K562 (cell line): ENCODE measurements around the gene SLC34A3. TPM values are rescaled to one million over a fixed set of nuclear protein-coding genes. Genes with fewer than 3 reads are reported as not detected.

Source experiments
- EHMT2 ChIP-seq: fragments of 450-650 bp; IDR thresholded peaks from 2 replicates; pipeline ENCODE4 v1.6.1; 2018; ENCODE audit warnings: antibody characterized with exemption
- GABPB1 ChIP-seq: sonication (generic); formaldehyde crosslinking; IDR thresholded peaks from 2 replicates; pipeline ENCODE4 v1.8.0; 2022; ENCODE audit warnings: mild to moderate bottlenecking, missing genetic modification reagents
- HMGN3 ChIP-seq: IDR thresholded peaks from 2 replicates; pipeline ENCODE4 v1.6.1; 2011; ENCODE audit warnings: borderline replicate concordance, low read depth, mild to moderate bottlenecking, mixed read lengths, low read length; ENCODE audit not compliant: insufficient read length; ENCODE audit errors: extremely low read depth
- KLF6 ChIP-seq: fragments of 250-450 bp; sonication (Bioruptor Pico); IDR thresholded peaks from 2 replicates; pipeline ENCODE4 v1.4.0; 2020; ENCODE audit warnings: mild to moderate bottlenecking, moderate library complexity, borderline replicate concordance
- MCM5 ChIP-seq: fragments of 450-650 bp; IDR thresholded peaks from 2 replicates; pipeline ENCODE4 v1.6.1; 2016; ENCODE audit warnings: low read depth
- MCM7 ChIP-seq, 2 experiments: fragments of 450-650 bp; IDR thresholded peaks; 2 replicates each; pipeline ENCODE4 v1.6.1; 2016 to 2018
- MTA2 ChIP-seq: fragments of 450-650 bp; IDR thresholded peaks from 2 replicates; pipeline ENCODE4 v1.6.1; 2016; ENCODE audit warnings: low read depth
- NCOA6 ChIP-seq: fragments of 450-650 bp; IDR thresholded peaks from 2 replicates; pipeline ENCODE4 v1.6.1; 2017; ENCODE audit warnings: mild to moderate bottlenecking
- NFE2 ChIP-seq: IDR thresholded peaks from 2 replicates; pipeline ENCODE4 v1.6.1; 2014; ENCODE audit warnings: antibody characterized with exemption, low read depth
- NR2C1 ChIP-seq, 2 experiments: fragments of 450-650 bp; IDR thresholded peaks; 2 replicates each; pipeline ENCODE4 v1.6.1; 2017; ENCODE audit warnings: mild to moderate bottlenecking in 2 of 2, antibody characterized with exemption in 1 of 2, inconsistent platforms in 1 of 2, missing compliant biosample characterization in 1 of 2, missing genetic modification characterization in 1 of 2
- PHF21A ChIP-seq: fragments of 450-650 bp; IDR thresholded peaks from 2 replicates; pipeline ENCODE4 v1.6.1; 2017; ENCODE audit warnings: low read depth, borderline replicate concordance
- RAD21 ChIP-seq, 2 experiments: fragments of 250-450 bp in 1 of 2; fragments of 450-650 bp in 1 of 2; sonication (Bioruptor Pico) in 1 of 2; formaldehyde crosslinking in 1 of 2; IDR thresholded peaks in 1 of 2; conservative IDR thresholded peaks in 1 of 2; 2 replicates each; pipeline versions ENCODE4 v1.4.0 to v1.8.0; 2020 to 2022; ENCODE audit warnings: mild to moderate bottlenecking in 2 of 2, moderate library complexity in 1 of 2
- RBBP5 ChIP-seq: fragments of 200-600 bp; sonication (generic); IDR thresholded peaks from 2 replicates; pipeline ENCODE4 v1.6.1; 2012; ENCODE audit warnings: borderline replicate concordance, mild to moderate bottlenecking, low read length, control low read depth, inconsistent platforms; ENCODE audit not compliant: insufficient read depth, poor library complexity, severe bottlenecking
- TEAD1 ChIP-seq, 2 experiments: fragments of 450-650 bp in 1 of 2; sonication (generic) in 1 of 2; formaldehyde crosslinking; IDR thresholded peaks; 2 replicates each; pipeline versions ENCODE4 v1.4.0 to v1.8.0; 2020 to 2022; ENCODE audit warnings: mild to moderate bottlenecking in 2 of 2, missing genetic modification reagents in 1 of 2
- ZBTB8A ChIP-seq: fragments of 450-650 bp; IDR thresholded peaks from 2 replicates; pipeline ENCODE4 v1.6.1; 2018; ENCODE audit warnings: mild to moderate bottlenecking, moderate library complexity; ENCODE audit not compliant: partially characterized antibody
- ZC3H8 ChIP-seq: fragments of 450-650 bp; IDR thresholded peaks from 2 replicates; pipeline ENCODE4 v1.6.1; 2017
- ZNF589 ChIP-seq: fragments of 200-800 bp; sonication (Bioruptor generic); IDR thresholded peaks from 2 replicates; pipeline ENCODE4 v1.6.1; 2016; ENCODE audit warnings: low read depth, missing genetic modification characterization, missing compliant biosample characterization
- polyA plus RNA-seq, 8 experiments: library from polyadenylated mRNA; depleted of rRNA in 4 of 8; stranded (reverse) in 5 of 8; unstranded in 3 of 8; fragments of >200 nt; fragmentation: Nextera tagmentation in 2 of 8; fragmentation: Illumina TruSeq in 1 of 8; extraction: Ambion mirVana in 2 of 8; extraction: Trizol in 1 of 8; gene quantifications; 2 replicates each; pipeline versions ENCODE4 v1.2.1 to v1.2.3, GENCODE V29; 2011 to 2014; ENCODE audit warnings: inconsistent platforms in 1 of 8, missing spikeins in 1 of 8
- total RNA-seq, 7 experiments: library from RNA; depleted of rRNA in 6 of 7; stranded (reverse); fragments of >200 nt in 6 of 7; fragmentation: Illumina TruSeq in 2 of 7; extraction: Trizol in 2 of 7; gene quantifications; 2 replicates each; pipeline versions ENCODE4 v1.2.1 to v1.2.3, GENCODE V29; 2011 to 2021; ENCODE audit warnings: low replicate concordance in 1 of 7
- TF ChIP-seq, protein P1 (sequence below): fragments of 450-650 bp; IDR thresholded peaks from 2 replicates; pipeline ENCODE4 v1.6.1; 2016; ENCODE audit warnings: antibody characterized with exemption
- TF ChIP-seq, protein P2 (sequence below): sonication (generic); formaldehyde crosslinking; IDR thresholded peaks from 2 replicates; pipeline ENCODE4 v1.8.1; 2022; ENCODE audit warnings: missing genetic modification reagents
- TF ChIP-seq, protein P3 (sequence below): fragments of 450-650 bp; IDR thresholded peaks from 2 replicates; pipeline ENCODE4 v1.7.1; 2018; ENCODE audit warnings: mild to moderate bottlenecking, low read depth; ENCODE audit not compliant: partially characterized antibody

Gene SLC34A3
- total and polyA plus RNA-seq, 9 of the 15 experiments (the other 6 are each of a cell fraction or from before 2014, with no cell fraction given), result not detected

DNA sequence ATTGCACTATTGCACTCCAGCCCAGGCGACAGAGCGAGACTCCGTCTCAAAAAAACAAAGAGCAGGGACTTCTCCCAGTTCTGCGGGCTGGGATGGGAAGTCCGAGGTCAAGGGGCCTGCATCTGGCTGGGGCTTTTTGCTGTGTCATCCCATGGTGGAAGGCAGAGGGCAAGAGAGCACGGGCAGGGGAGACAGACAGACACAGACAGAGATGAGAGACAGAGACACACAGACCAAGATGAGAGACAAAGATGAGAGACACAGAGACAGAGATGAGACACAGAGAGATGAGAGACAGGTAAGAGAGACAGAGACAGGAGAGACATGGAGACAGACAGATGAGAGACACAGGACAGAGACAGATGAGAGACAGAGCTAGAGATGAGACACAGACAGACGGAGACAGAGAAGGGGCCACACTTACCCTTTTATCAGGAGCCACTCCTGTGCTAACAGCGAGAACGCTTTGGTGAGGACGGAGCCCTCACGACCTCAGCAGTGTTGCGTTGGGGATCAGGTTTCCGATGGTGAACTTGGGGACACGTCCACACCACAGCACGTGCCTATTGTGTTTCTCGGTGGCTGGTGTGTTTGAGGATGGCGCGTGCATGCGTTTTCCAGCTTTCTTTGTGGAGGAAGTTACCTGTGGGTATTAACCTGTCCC, 38.0 kb downstream of the SLC34A3 start (continued):
- TF ChIP-seq, protein P1, sequence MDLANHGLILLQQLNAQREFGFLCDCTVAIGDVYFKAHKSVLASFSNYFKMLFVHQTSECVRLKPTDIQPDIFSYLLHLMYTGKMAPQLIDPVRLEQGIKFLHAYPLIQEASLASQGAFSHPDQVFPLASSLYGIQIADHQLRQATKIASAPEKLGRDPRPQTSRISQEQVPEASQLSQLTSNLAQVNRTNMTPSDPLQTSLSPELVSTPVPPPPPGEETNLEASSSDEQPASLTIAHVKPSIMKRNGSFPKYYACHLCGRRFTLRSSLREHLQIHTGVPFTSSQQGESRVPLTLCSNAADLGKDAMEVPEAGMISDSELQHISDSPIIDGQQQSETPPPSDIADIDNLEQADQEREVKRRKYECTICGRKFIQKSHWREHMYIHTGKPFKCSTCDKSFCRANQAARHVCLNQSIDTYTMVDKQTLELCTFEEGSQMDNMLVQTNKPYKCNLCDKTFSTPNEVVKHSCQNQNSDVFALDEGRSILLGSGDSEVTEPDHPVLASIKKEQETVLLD, result peak; percentile 85
- peak; percentile 17; the same call in 1 of the 2 replicates for TF ChIP-seq GABPB1 (CRISPR knock-in tag)
- TF ChIP-seq, protein P2, sequence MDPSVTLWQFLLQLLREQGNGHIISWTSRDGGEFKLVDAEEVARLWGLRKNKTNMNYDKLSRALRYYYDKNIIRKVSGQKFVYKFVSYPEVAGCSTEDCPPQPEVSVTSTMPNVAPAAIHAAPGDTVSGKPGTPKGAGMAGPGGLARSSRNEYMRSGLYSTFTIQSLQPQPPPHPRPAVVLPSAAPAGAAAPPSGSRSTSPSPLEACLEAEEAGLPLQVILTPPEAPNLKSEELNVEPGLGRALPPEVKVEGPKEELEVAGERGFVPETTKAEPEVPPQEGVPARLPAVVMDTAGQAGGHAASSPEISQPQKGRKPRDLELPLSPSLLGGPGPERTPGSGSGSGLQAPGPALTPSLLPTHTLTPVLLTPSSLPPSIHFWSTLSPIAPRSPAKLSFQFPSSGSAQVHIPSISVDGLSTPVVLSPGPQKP, result no peak
- TF ChIP-seq MCM5, result no peak
- no peak for TF ChIP-seq PHF21A
- peak; percentile 43 for TF ChIP-seq RBBP5
- 0 out of 2 replicates have a peak, but pooled peaks have one; percentile 36 for TF ChIP-seq MTA2
- TF ChIP-seq NR2C1 (IDR thresholded peaks at IDR 0.05), result peak; percentile 73
- peak; percentile 60 for TF ChIP-seq NR2C1 (tag; IDR thresholded peaks at IDR 0.05)
- TF ChIP-seq ZBTB8A, result no peak
- TF ChIP-seq, protein P3, sequence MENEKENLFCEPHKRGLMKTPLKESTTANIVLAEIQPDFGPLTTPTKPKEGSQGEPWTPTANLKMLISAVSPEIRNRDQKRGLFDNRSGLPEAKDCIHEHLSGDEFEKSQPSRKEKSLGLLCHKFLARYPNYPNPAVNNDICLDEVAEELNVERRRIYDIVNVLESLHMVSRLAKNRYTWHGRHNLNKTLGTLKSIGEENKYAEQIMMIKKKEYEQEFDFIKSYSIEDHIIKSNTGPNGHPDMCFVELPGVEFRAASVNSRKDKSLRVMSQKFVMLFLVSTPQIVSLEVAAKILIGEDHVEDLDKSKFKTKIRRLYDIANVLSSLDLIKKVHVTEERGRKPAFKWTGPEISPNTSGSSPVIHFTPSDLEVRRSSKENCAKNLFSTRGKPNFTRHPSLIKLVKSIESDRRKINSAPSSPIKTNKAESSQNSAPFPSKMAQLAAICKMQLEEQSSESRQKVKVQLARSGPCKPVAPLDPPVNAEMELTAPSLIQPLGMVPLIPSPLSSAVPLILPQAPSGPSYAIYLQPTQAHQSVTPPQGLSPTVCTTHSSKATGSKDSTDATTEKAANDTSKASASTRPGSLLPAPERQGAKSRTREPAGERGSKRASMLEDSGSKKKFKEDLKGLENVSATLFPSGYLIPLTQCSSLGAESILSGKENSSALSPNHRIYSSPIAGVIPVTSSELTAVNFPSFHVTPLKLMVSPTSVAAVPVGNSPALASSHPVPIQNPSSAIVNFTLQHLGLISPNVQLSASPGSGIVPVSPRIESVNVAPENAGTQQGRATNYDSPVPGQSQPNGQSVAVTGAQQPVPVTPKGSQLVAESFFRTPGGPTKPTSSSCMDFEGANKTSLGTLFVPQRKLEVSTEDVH, result peak; percentile 74
- TF ChIP-seq RAD21 (CRISPR knock-in tag; conservative IDR thresholded peaks at IDR 0.05 in 1 of 2, IDR thresholded peaks at IDR 0.05 in 1 of 2), result no peak
- TF ChIP-seq KLF6 (CRISPR knock-in tag), result no peak
- 0 out of 4 replicates have a peak, but pooled peaks of 1 of the 2 experiments have one; percentile 36 for TF ChIP-seq TEAD1 (CRISPR knock-in tag; IDR thresholded peaks at IDR 0.05)
- TF ChIP-seq NCOA6, result peak; percentile 14; the same call in 1 of the 2 replicates
- 0 out of 2 replicates have a peak, but pooled peaks have one; percentile 26 for TF ChIP-seq ZNF589 (CRISPR knock-in tag)
- peak in 1 of 2 experiments; percentile 93; a peak in 1 of 4 replicates for TF ChIP-seq MCM7 (IDR thresholded peaks at IDR 0.05)
- TF ChIP-seq EHMT2, result peak; percentile 78
- TF ChIP-seq ZC3H8, result peak; percentile 34; the same call in 1 of the 2 replicates
- TF ChIP-seq HMGN3, result no peak
- peak; percentile 97 for TF ChIP-seq NFE2
